GM23338 (cell line): ENCODE measurements around the gene DCLK1. TPM values are rescaled to one million over a fixed set of nuclear protein-coding genes. Genes with fewer than 3 reads are reported as not detected.

Experiments used
- ATAC-seq: fragments of 200-7000 bp; cut with Tn5 transposase; 3 replicates; pipeline ENCODE4 v1.9.1; 2020
- DNase-seq: peaks from one replicate; pipeline ENCODE4 v3.0.0-alpha.2; 2015; ENCODE audit warnings: low spot score
- H2AFZ ChIP-seq: fragments of 200-600 bp; sonication (generic); 2 replicates; pipeline ENCODE4 v1.8.0; 2016; ENCODE audit warnings: antibody characterized with exemption, mild to moderate bottlenecking, moderate library complexity
- H3F3A ChIP-seq: fragments of 200-600 bp; sonication (generic); replicated peaks from 2 replicates; pipeline ENCODE4 v1.8.0; 2017; ENCODE audit warnings: antibody characterized with exemption, mixed run types, low read depth
- H3K27ac ChIP-seq: fragments of 200-600 bp; sonication (generic); 2 replicates; pipeline ENCODE4 v1.6.1; 2016; ENCODE audit warnings: low read depth
- H3K27me3 ChIP-seq: fragments of 200-600 bp; sonication (generic); 2 replicates; pipeline ENCODE4 v1.8.0; 2016; ENCODE audit warnings: mild to moderate bottlenecking, mixed run types, moderate library complexity; ENCODE audit not compliant: insufficient read depth
- H3K36me3 ChIP-seq: fragments of 200-600 bp; sonication (generic); 2 replicates; pipeline ENCODE4 v1.8.0; 2016; ENCODE audit warnings: mild to moderate bottlenecking; ENCODE audit not compliant: insufficient read depth
- H3K4me1 ChIP-seq: fragments of 200-600 bp; sonication (generic); 2 replicates; pipeline ENCODE4 v1.8.0; 2016; ENCODE audit warnings: mild to moderate bottlenecking, moderate library complexity; ENCODE audit not compliant: insufficient read depth
- H3K4me2 ChIP-seq: fragments of 200-600 bp; sonication (generic); 2 replicates; pipeline ENCODE4 v1.7.1; 2017; ENCODE audit warnings: mixed run types
- H3K4me3 ChIP-seq: fragments of 200-600 bp; sonication (generic); 2 replicates; pipeline ENCODE4 v1.6.1; 2016; ENCODE audit warnings: mixed run types
- H3K79me2 ChIP-seq: fragments of 200-600 bp; sonication (generic); replicated peaks from 2 replicates; pipeline ENCODE4 v1.8.0; 2017; ENCODE audit warnings: mild to moderate bottlenecking; ENCODE audit not compliant: insufficient read depth
- H3K9me2 ChIP-seq: fragments of 200-600 bp; sonication (generic); 2 replicates; pipeline ENCODE4 v1.8.0; 2017; ENCODE audit not compliant: insufficient read depth
- H4K20me1 ChIP-seq: fragments of 200-600 bp; sonication (generic); replicated peaks from 2 replicates; pipeline ENCODE4 v1.8.0; 2017; ENCODE audit warnings: mild to moderate bottlenecking; ENCODE audit not compliant: insufficient read depth
- H3K27ac Mint-ChIP-seq: 2 replicates; pipeline ENCODE4 v1.8.0; 2020; ENCODE audit warnings: inconsistent platforms, mild to moderate bottlenecking, moderate library complexity, mixed read lengths
- H3K27me3 Mint-ChIP-seq: 3 replicates; pipeline ENCODE4 v1.8.0; 2022; ENCODE audit warnings: low read depth, mild to moderate bottlenecking, moderate library complexity, mixed read lengths, inconsistent platforms; ENCODE audit not compliant: insufficient read depth, poor library complexity
- H3K36me3 Mint-ChIP-seq: 3 replicates; pipeline ENCODE4 v1.8.0; 2021; ENCODE audit warnings: low read depth, mild to moderate bottlenecking, inconsistent platforms, moderate library complexity, mixed read lengths
- H3K4me1 Mint-ChIP-seq: 3 replicates; pipeline ENCODE4 v1.8.0; 2020; ENCODE audit warnings: mild to moderate bottlenecking, inconsistent platforms, mixed read lengths
- H3K4me3 Mint-ChIP-seq: 3 replicates; pipeline ENCODE4 v1.8.0; 2021; ENCODE audit warnings: moderate library complexity, mild to moderate bottlenecking, inconsistent platforms, mixed read lengths
- H3K9me3 Mint-ChIP-seq: 3 replicates; pipeline ENCODE4 v1.8.0; 2020; ENCODE audit warnings: moderate library complexity, mild to moderate bottlenecking, inconsistent platforms, mixed read lengths
- CREB1 ChIP-seq: fragments of 250-450 bp; sonication (Bioruptor Pico); IDR thresholded peaks from 2 replicates; pipeline ENCODE4 v1.5.0; 2020; ENCODE audit warnings: low read depth, mild to moderate bottlenecking, moderate library complexity
- JUNB ChIP-seq: IDR thresholded peaks from one replicate; pipeline ENCODE4 v1.6.1; 2016; ENCODE audit warnings: antibody characterized with exemption; ENCODE audit not compliant: unreplicated experiment
- polyA plus RNA-seq: library from polyadenylated mRNA; unstranded; fragments of >200 nt; fragmentation: Nextera tagmentation; extraction: Ambion mirVana; gene quantifications from 2 replicates; pipeline ENCODE4 v1.2.1, GENCODE V29; 2016
- total RNA-seq: library from RNA; depleted of rRNA; stranded (reverse); fragments of >200 nt; shearing (Covaris generic); gene quantifications from 2 replicates; pipeline ENCODE4 v1.2.3, GENCODE V29; 2014
- TF ChIP-seq, protein P1 (sequence below): IDR thresholded peaks from one replicate; pipeline ENCODE4 v1.6.1; 2018; ENCODE audit warnings: antibody characterized with exemption; ENCODE audit not compliant: unreplicated experiment
- TF ChIP-seq, protein P2 (sequence below), 2 experiments: fragments of 200-600 bp in 1 of 2; sonication (generic) in 1 of 2; conservative IDR thresholded peaks; 2 replicates each; pipeline versions ENCODE4 v1.5.1 to v1.6.1; 2016 to 2017; ENCODE audit warnings: antibody characterized with exemption in 2 of 2, low read depth in 2 of 2, mild to moderate bottlenecking in 2 of 2, moderate library complexity in 1 of 2
- TF ChIP-seq, protein P3 (sequence below): fragments of 250-450 bp; sonication (Bioruptor Pico); IDR thresholded peaks from 2 replicates; pipeline ENCODE4 v1.5.0; 2020; ENCODE audit warnings: mild to moderate bottlenecking, moderate library complexity

DCLK1 gene
- total and polyA plus RNA-seq, 2 experiments from 2014 or later: 13.1 to 57.7 TPM

GRCh38 chr13:35843272-35843671, 287.9 kb downstream of the DCLK1 start:
- no peaks in the 10 kb centered on the region; the same call in 2 of the 3 replicates for H3K4me1 Mint-ChIP-seq
- no peaks in the 10 kb centered on the region; the same call in 1 of the 2 replicates for H3K79me2 ChIP-seq
- H3K27ac Mint-ChIP-seq: no peak overlapping the region
- H3K9me3 Mint-ChIP-seq: no peaks in the 10 kb centered on the region
- no peak for DNase-seq
- no peaks in the 10 kb centered on the region for H3K36me3 Mint-ChIP-seq
- 0 out of 2 replicates have a peak, but pooled peaks cover 4% of the 10 kb centered on the region for H3K9me2 ChIP-seq
- no peak overlapping the region for H3K4me3 Mint-ChIP-seq
- TF ChIP-seq CREB1 (CRISPR knock-in tag) (no peak), JUNB (no peak)
- TF ChIP-seq, protein P1, sequence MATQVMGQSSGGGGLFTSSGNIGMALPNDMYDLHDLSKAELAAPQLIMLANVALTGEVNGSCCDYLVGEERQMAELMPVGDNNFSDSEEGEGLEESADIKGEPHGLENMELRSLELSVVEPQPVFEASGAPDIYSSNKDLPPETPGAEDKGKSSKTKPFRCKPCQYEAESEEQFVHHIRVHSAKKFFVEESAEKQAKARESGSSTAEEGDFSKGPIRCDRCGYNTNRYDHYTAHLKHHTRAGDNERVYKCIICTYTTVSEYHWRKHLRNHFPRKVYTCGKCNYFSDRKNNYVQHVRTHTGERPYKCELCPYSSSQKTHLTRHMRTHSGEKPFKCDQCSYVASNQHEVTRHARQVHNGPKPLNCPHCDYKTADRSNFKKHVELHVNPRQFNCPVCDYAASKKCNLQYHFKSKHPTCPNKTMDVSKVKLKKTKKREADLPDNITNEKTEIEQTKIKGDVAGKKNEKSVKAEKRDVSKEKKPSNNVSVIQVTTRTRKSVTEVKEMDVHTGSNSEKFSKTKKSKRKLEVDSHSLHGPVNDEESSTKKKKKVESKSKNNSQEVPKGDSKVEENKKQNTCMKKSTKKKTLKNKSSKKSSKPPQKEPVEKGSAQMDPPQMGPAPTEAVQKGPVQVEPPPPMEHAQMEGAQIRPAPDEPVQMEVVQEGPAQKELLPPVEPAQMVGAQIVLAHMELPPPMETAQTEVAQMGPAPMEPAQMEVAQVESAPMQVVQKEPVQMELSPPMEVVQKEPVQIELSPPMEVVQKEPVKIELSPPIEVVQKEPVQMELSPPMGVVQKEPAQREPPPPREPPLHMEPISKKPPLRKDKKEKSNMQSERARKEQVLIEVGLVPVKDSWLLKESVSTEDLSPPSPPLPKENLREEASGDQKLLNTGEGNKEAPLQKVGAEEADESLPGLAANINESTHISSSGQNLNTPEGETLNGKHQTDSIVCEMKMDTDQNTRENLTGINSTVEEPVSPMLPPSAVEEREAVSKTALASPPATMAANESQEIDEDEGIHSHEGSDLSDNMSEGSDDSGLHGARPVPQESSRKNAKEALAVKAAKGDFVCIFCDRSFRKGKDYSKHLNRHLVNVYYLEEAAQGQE: no peak
- no peaks in the 10 kb centered on the region for H3K27me3 Mint-ChIP-seq
- no peak overlapping the region for H3K4me3 ChIP-seq
- H4K20me1 ChIP-seq: no peaks in the 10 kb centered on the region; the same call in 1 of the 2 replicates
- H3K4me1 ChIP-seq: no peaks in the 10 kb centered on the region
- ATAC-seq: no peak
- no peak overlapping the region for H2AFZ ChIP-seq
- H3K36me3 ChIP-seq: no peaks in the 10 kb centered on the region
- H3F3A ChIP-seq: no peaks in the 10 kb centered on the region
- no peaks in the 10 kb centered on the region for H3K27me3 ChIP-seq
- H3K27ac ChIP-seq: no peak overlapping the region
- H3K4me2 ChIP-seq: no peak overlapping the region

DNA sequence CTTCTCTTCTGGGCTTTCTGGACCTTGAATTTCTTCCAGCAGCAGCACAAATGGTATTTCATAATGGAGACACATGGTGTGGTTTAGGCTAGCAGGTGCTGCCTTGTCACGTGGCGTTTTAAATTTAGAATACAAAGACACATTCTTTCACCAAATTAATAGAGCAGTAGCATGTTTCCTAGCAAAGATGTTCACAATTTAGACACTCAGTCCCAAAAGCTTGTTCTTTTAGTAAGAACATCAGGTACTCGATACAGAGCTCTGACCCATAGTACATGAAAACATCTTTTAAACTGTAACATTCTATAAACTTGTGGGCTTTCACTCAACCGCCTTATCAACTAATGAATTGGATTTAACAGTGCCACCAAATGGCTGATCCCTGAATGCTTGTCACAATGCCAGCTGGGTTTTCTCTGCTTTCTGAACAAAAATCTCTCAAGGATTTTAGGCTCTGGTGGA, 290.1 kb downstream of the DCLK1 start:
- ATAC-seq (no peak), DNase-seq (no peak)
- no peak overlapping the region for H3K4me3 Mint-ChIP-seq
- TF ChIP-seq, protein P2, sequence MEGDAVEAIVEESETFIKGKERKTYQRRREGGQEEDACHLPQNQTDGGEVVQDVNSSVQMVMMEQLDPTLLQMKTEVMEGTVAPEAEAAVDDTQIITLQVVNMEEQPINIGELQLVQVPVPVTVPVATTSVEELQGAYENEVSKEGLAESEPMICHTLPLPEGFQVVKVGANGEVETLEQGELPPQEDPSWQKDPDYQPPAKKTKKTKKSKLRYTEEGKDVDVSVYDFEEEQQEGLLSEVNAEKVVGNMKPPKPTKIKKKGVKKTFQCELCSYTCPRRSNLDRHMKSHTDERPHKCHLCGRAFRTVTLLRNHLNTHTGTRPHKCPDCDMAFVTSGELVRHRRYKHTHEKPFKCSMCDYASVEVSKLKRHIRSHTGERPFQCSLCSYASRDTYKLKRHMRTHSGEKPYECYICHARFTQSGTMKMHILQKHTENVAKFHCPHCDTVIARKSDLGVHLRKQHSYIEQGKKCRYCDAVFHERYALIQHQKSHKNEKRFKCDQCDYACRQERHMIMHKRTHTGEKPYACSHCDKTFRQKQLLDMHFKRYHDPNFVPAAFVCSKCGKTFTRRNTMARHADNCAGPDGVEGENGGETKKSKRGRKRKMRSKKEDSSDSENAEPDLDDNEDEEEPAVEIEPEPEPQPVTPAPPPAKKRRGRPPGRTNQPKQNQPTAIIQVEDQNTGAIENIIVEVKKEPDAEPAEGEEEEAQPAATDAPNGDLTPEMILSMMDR (conservative IDR thresholded peaks at IDR 0.05; ENCODE audit: low read depth in 2 of 2): 0 out of 4 replicates have a peak, but pooled peaks of 1 of the 2 experiments have one; percentile 3
- TF ChIP-seq, protein P3, sequence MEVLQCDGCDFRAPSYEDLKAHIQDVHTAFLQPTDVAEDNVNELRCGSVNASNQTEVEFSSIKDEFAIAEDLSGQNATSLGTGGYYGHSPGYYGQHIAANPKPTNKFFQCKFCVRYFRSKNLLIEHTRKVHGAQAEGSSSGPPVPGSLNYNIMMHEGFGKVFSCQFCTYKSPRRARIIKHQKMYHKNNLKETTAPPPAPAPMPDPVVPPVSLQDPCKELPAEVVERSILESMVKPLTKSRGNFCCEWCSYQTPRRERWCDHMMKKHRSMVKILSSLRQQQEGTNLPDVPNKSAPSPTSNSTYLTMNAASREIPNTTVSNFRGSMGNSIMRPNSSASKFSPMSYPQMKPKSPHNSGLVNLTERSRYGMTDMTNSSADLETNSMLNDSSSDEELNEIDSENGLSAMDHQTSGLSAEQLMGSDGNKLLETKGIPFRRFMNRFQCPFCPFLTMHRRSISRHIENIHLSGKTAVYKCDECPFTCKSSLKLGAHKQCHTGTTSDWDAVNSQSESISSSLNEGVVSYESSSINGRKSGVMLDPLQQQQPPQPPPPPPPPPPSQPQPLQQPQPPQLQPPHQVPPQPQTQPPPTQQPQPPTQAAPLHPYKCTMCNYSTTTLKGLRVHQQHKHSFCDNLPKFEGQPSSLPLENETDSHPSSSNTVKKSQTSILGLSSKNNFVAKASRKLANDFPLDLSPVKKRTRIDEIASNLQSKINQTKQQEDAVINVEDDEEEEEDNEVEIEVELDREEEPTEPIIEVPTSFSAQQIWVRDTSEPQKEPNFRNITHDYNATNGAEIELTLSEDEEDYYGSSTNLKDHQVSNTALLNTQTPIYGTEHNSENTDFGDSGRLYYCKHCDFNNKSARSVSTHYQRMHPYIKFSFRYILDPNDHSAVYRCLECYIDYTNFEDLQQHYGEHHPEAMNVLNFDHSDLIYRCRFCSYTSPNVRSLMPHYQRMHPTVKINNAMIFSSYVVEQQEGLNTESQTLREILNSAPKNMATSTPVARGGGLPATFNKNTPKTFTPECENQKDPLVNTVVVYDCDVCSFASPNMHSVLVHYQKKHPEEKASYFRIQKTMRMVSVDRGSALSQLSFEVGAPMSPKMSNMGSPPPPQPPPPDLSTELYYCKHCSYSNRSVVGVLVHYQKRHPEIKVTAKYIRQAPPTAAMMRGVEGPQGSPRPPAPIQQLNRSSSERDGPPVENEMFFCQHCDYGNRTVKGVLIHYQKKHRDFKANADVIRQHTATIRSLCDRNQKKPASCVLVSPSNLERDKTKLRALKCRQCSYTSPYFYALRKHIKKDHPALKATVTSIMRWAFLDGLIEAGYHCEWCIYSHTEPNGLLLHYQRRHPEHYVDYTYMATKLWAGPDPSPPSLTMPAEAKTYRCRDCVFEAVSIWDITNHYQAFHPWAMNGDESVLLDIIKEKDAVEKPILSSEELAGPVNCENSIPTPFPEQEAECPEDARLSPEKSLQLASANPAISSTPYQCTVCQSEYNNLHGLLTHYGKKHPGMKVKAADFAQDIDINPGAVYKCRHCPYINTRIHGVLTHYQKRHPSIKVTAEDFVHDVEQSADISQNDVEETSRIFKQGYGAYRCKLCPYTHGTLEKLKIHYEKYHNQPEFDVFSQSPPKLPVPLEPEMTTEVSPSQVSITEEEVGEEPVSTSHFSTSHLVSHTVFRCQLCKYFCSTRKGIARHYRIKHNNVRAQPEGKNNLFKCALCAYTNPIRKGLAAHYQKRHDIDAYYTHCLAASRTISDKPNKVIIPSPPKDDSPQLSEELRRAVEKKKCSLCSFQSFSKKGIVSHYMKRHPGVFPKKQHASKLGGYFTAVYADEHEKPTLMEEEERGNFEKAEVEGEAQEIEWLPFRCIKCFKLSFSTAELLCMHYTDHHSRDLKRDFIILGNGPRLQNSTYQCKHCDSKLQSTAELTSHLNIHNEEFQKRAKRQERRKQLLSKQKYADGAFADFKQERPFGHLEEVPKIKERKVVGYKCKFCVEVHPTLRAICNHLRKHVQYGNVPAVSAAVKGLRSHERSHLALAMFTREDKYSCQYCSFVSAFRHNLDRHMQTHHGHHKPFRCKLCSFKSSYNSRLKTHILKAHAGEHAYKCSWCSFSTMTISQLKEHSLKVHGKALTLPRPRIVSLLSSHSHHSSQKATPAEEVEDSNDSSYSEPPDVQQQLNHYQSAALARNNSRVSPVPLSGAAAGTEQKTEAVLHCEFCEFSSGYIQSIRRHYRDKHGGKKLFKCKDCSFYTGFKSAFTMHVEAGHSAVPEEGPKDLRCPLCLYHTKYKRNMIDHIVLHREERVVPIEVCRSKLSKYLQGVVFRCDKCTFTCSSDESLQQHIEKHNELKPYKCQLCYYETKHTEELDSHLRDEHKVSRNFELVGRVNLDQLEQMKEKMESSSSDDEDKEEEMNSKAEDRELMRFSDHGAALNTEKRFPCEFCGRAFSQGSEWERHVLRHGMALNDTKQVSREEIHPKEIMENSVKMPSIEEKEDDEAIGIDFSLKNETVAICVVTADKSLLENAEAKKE (CRISPR knock-in tag): no peak
- no peaks in the 10 kb centered on the region for H3K4me1 ChIP-seq
- H3K27ac ChIP-seq: no peak overlapping the region
- no peaks in the 10 kb centered on the region; the same call in 1 of the 2 replicates for H4K20me1 ChIP-seq
- no peaks in the 10 kb centered on the region for H3K36me3 ChIP-seq
- 0 out of 2 replicates have a peak, but pooled peaks cover 4% of the 10 kb centered on the region for H3K9me2 ChIP-seq
- no peaks in the 10 kb centered on the region for H3K27me3 ChIP-seq
- H3K4me2 ChIP-seq: no peak overlapping the region
- H3K9me3 Mint-ChIP-seq: no peaks in the 10 kb centered on the region
- no peaks in the 10 kb centered on the region for H3F3A ChIP-seq
- no peaks in the 10 kb centered on the region; the same call in 2 of the 3 replicates for H3K4me1 Mint-ChIP-seq
- H3K4me3 ChIP-seq: no peak overlapping the region
- no peaks in the 10 kb centered on the region for H3K79me2 ChIP-seq
- H3K27me3 Mint-ChIP-seq: no peaks in the 10 kb centered on the region
- H2AFZ ChIP-seq: no peak overlapping the region
- no peaks in the 10 kb centered on the region for H3K36me3 Mint-ChIP-seq
- no peak overlapping the region for H3K27ac Mint-ChIP-seq
